Peyer's patch (tissue), 4 donors: ENCODE data around the gene BLNK.

Experiments used
- POLR2A ChIP-seq, 2 donors: fragments of 450-650 bp; IDR thresholded peaks; one replicate each; pipeline ENCODE4 v1.5.1; 2017; ENCODE audit warnings: antibody characterized with exemption in 2 of 2, mild to moderate bottlenecking in 2 of 2, moderate library complexity in 2 of 2
- TF ChIP-seq, protein P1 (sequence below), 6 experiments: fragments of 450-650 bp in 4 of 6; fragments of 200-600 bp in 2 of 6; sonication (generic) in 1 of 6; IDR thresholded peaks; one replicate each; pipeline ENCODE4 v1.5.1; 2017 to 2019; ENCODE audit warnings: antibody characterized with exemption in 6 of 6, mild to moderate bottlenecking in 3 of 6, moderate library complexity in 1 of 6

- TF ChIP-seq, protein P1, sequence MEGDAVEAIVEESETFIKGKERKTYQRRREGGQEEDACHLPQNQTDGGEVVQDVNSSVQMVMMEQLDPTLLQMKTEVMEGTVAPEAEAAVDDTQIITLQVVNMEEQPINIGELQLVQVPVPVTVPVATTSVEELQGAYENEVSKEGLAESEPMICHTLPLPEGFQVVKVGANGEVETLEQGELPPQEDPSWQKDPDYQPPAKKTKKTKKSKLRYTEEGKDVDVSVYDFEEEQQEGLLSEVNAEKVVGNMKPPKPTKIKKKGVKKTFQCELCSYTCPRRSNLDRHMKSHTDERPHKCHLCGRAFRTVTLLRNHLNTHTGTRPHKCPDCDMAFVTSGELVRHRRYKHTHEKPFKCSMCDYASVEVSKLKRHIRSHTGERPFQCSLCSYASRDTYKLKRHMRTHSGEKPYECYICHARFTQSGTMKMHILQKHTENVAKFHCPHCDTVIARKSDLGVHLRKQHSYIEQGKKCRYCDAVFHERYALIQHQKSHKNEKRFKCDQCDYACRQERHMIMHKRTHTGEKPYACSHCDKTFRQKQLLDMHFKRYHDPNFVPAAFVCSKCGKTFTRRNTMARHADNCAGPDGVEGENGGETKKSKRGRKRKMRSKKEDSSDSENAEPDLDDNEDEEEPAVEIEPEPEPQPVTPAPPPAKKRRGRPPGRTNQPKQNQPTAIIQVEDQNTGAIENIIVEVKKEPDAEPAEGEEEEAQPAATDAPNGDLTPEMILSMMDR (IDR thresholded peaks at IDR 0.05): no peak
- TF ChIP-seq POLR2A (IDR thresholded peaks at IDR 0.05): no peak
Measured at GRCh38 chr10:96305019-96305418, 33.6 kb upstream of the BLNK start.
